ENCODE data around the gene BCL3.

The BCL3 gene

GRCh38 chr19:44788971-44789370 lies 40.5 kb downstream of the BCL3 start:
- no peak for DNase-seq (ENCODE audit: low read depth in 2 of 2)

- DNase-seq (ENCODE audit: low read depth in 2 of 2), result no peak
Observed at GRCh38 chr19:44789943-44790483, 41.5 kb downstream of the BCL3 start.

GRCh38 chr19:44792281-44792680 lies 43.8 kb downstream of the BCL3 start:
- no peak for DNase-seq (ENCODE audit: low read depth in 2 of 2)

GRCh38 chr19:44794610-44795009 lies 46.1 kb downstream of the BCL3 start:
- DNase-seq (ENCODE audit: low read depth in 2 of 2), result no peak

GRCh38 chr19:44795398-44795987 lies 47.0 kb downstream of the BCL3 start:
- DNase-seq (ENCODE audit: low read depth in 2 of 2), result no peak

- DNase-seq (ENCODE audit: low read depth in 2 of 2), result no peak
Observed at GRCh38 chr19:44796701-44797115, 48.2 kb downstream of the BCL3 start.

- DNase-seq (ENCODE audit: low read depth in 2 of 2), result no peak
Observed at GRCh38 chr19:44799627-44800346, 51.3 kb downstream of the BCL3 start.

GRCh38 chr19:44800461-44800860 lies 52.0 kb downstream of the BCL3 start:
- peak; percentile 79 to 91 for DNase-seq (ENCODE audit: low read depth in 2 of 2)

- DNase-seq (ENCODE audit: low read depth in 2 of 2), result no peak
Observed at GRCh38 chr19:44803442-44804428, 55.2 kb downstream of the BCL3 start.

- no peak for DNase-seq (ENCODE audit: low read depth in 2 of 2)
Observed at GRCh38 chr19:44806291-44806690, 57.8 kb downstream of the BCL3 start.

- no peak for DNase-seq (ENCODE audit: low read depth in 2 of 2)
Observed at GRCh38 chr19:44807162-44807561, 58.7 kb downstream of the BCL3 start.

GRCh38 chr19:44807652-44808462 lies 59.3 kb downstream of the BCL3 start:
- no peak for DNase-seq (ENCODE audit: low read depth in 2 of 2)

- no peak for DNase-seq (ENCODE audit: low read depth in 2 of 2)
Observed at GRCh38 chr19:44808463-44809371, 60.2 kb downstream of the BCL3 start, which contains the start of gene BCAM. BCAM (plus strand) TSS chr19:44809103; CDS start chr19:44809125, 22 bp downstream.
